IMR-90 (cell line): ENCODE measurements around the gene ZNF764. TPM values are rescaled to one million over a fixed set of nuclear protein-coding genes. Genes with fewer than 3 reads are reported as not detected.

Experiments used
- ATAC-seq: fragments of 200-7000 bp; cut with Tn5 transposase; 2 replicates; pipeline ENCODE4 v1.9.1; 2020; ENCODE audit warnings: low read depth, mild to moderate bottlenecking, moderate library complexity
- BruUV-seq: library from RNA; stranded (reverse); fragments of 400-500 nt; replicated peaks from 2 replicates; lab custom pipeline; 2021; lab: Mats Ljungman, UMichigan
- CTCF ChIA-PET: fragments of 300-600 bp; formaldehyde crosslinking; extraction: SDS; loops from one replicate; lab custom pipeline; 2021; ENCODE audit warnings: antibody characterized with exemption; lab: Yijun Ruan, JAX
- POLR2A ChIA-PET: fragments of 300-600 bp; sonication (Branson Sonifier 250); formaldehyde crosslinking; loops from one replicate; lab custom pipeline; 2022; ENCODE audit warnings: antibody characterized with exemption; ENCODE audit not compliant: unreplicated experiment; lab: Charles Lee
- DNase-seq: peaks from one replicate; pipeline ENCODE4 v3.0.0; 2013
- H2AFZ ChIP-seq: replicated peaks from 2 replicates; pipeline ENCODE3; 2013; ENCODE audit warnings: low read length, mild to moderate bottlenecking; ENCODE audit not compliant: poor library complexity
- H2AK5ac ChIP-seq: 2 replicates; pipeline ENCODE4 v1.6.1; 2013; ENCODE audit warnings: low read depth, low read length, inconsistent platforms
- H2AK9ac ChIP-seq: replicated peaks from 2 replicates; pipeline ENCODE3; 2013; ENCODE audit warnings: mild to moderate bottlenecking, low read depth, low read length, moderate library complexity; ENCODE audit not compliant: poor library complexity
- H2BK120ac ChIP-seq: 2 replicates; pipeline ENCODE4 v1.6.1; 2013; ENCODE audit warnings: low read depth, low read length, inconsistent platforms
- H2BK15ac ChIP-seq: 3 replicates; pipeline ENCODE4 v1.6.1; 2013; ENCODE audit warnings: low read depth, low read length, inconsistent platforms
- H2BK20ac ChIP-seq: 2 replicates; pipeline ENCODE4 v1.6.1; 2013; ENCODE audit warnings: low read depth, mild to moderate bottlenecking, inconsistent platforms, low read length, moderate library complexity
- H2BK5ac ChIP-seq: 2 replicates; pipeline ENCODE4 v1.6.1; 2013; ENCODE audit warnings: mild to moderate bottlenecking, low read depth, low read length, inconsistent platforms; ENCODE audit not compliant: poor library complexity, severe bottlenecking
- H3K14ac ChIP-seq: replicated peaks from 2 replicates; pipeline ENCODE4 v1.6.1; 2013; ENCODE audit warnings: low read depth, low read length, inconsistent platforms
- H3K18ac ChIP-seq: 2 replicates; pipeline ENCODE4 v1.6.1; 2013; ENCODE audit warnings: low read depth, low read length, control low read depth
- H3K23ac ChIP-seq: 2 replicates; pipeline ENCODE4 v1.6.1; 2013; ENCODE audit warnings: low read depth, low read length, inconsistent platforms
- H3K27ac ChIP-seq: 2 replicates; pipeline ENCODE4 v1.5.1; 2013; ENCODE audit warnings: mild to moderate bottlenecking, control low read depth, low read length; ENCODE audit not compliant: insufficient read depth
- H3K27me3 ChIP-seq: 2 replicates; pipeline ENCODE4 v1.6.1; 2013; ENCODE audit warnings: low read length; ENCODE audit not compliant: control insufficient read depth, insufficient read depth
- H3K36me3 ChIP-seq: 2 replicates; pipeline ENCODE4 v1.6.1; 2013; ENCODE audit warnings: low read length, mixed read lengths; ENCODE audit not compliant: control insufficient read depth, insufficient read depth
- H3K4ac ChIP-seq: 2 replicates; pipeline ENCODE4 v1.6.1; 2013; ENCODE audit warnings: low read depth, low read length, inconsistent platforms
- H3K4me1 ChIP-seq: 2 replicates; pipeline ENCODE4 v1.6.1; 2013; ENCODE audit warnings: low read length, mixed read lengths; ENCODE audit not compliant: control insufficient read depth, insufficient read depth
- H3K4me2 ChIP-seq: 2 replicates; pipeline ENCODE4 v1.6.1; 2013; ENCODE audit warnings: low read depth, mild to moderate bottlenecking, control low read depth, low read length, moderate library complexity
- H3K4me3 ChIP-seq: 2 replicates; pipeline ENCODE4 v1.5.1; 2013; ENCODE audit warnings: low read depth, mild to moderate bottlenecking, control low read depth, low read length, moderate library complexity; ENCODE audit not compliant: insufficient read depth
- H3K56ac ChIP-seq: 2 replicates; pipeline ENCODE4 v1.6.1; 2013; ENCODE audit warnings: low read length, inconsistent platforms; ENCODE audit not compliant: insufficient read depth; ENCODE audit errors: extremely low read depth
- H3K79me1 ChIP-seq, 2 experiments: 2 replicates each; pipeline ENCODE4 v1.6.1; 2013; ENCODE audit warnings: low read length in 2 of 2, inconsistent platforms in 1 of 2, low read depth in 1 of 2
- H3K9ac ChIP-seq: 2 replicates; pipeline ENCODE4 v1.6.1; 2013; ENCODE audit warnings: low read depth, low read length, control low read depth
- H3K9me1 ChIP-seq: 2 replicates; pipeline ENCODE4 v1.6.1; 2013; ENCODE audit warnings: low read length, inconsistent platforms; ENCODE audit not compliant: insufficient read depth
- H3K9me3 ChIP-seq: 2 replicates; pipeline ENCODE4 v1.6.1; 2013; ENCODE audit warnings: low read length; ENCODE audit not compliant: control insufficient read depth, insufficient read depth
- H4K20me1 ChIP-seq: 2 replicates; pipeline ENCODE4 v1.6.1; 2013; ENCODE audit warnings: low read length, inconsistent platforms; ENCODE audit not compliant: insufficient read depth
- H4K5ac ChIP-seq: 2 replicates; pipeline ENCODE4 v1.6.1; 2013; ENCODE audit warnings: mild to moderate bottlenecking, low read depth, low read length, control low read depth
- H4K8ac ChIP-seq, 2 experiments: 2 replicates each; pipeline ENCODE4 v1.6.1; 2013; ENCODE audit warnings: low read depth in 2 of 2, low read length in 2 of 2, control low read depth in 1 of 2, inconsistent platforms in 1 of 2
- H4K91ac ChIP-seq: 2 replicates; pipeline ENCODE4 v1.6.1; 2013; ENCODE audit warnings: low read depth, low read length, inconsistent platforms; ENCODE audit not compliant: insufficient read depth
- BHLHE40 ChIP-seq: fragments of 150-350 bp; IDR thresholded peaks from 2 replicates; pipeline ENCODE4 v1.6.1; 2016; ENCODE audit warnings: mild to moderate bottlenecking, low read depth, low read length
- CEBPB ChIP-seq: IDR thresholded peaks from 2 replicates; pipeline ENCODE4 v1.6.1; 2012; ENCODE audit warnings: low read depth, low read length, improper control_type of control experiment
- CHD1 ChIP-seq: IDR thresholded peaks from 2 replicates; pipeline ENCODE4 v1.6.1; 2012; ENCODE audit warnings: low read depth, low read length, improper control_type of control experiment
- CTCF ChIP-seq: conservative IDR thresholded peaks from 2 replicates; pipeline ENCODE4 v1.5.1; 2012; ENCODE audit warnings: mild to moderate bottlenecking, low read depth, low read length, improper control_type of control experiment
- FOS ChIP-seq: fragments of 150-350 bp; IDR thresholded peaks from 2 replicates; pipeline ENCODE4 v1.6.1; 2016; ENCODE audit warnings: low read depth, low read length
- MAFK ChIP-seq: IDR thresholded peaks from 2 replicates; pipeline ENCODE4 v1.6.1; 2012; ENCODE audit warnings: low read depth, low read length, improper control_type of control experiment
- MXI1 ChIP-seq: IDR thresholded peaks from 2 replicates; pipeline ENCODE4 v1.6.1; 2012; ENCODE audit warnings: low read depth, mild to moderate bottlenecking, low read length, moderate library complexity, borderline replicate concordance
- NFE2L2 ChIP-seq: fragments of 150-350 bp; IDR thresholded peaks from 2 replicates; pipeline ENCODE4 v1.6.1; 2016; ENCODE audit warnings: low read depth, mild to moderate bottlenecking, low read length
- RFX5 ChIP-seq: IDR thresholded peaks from 2 replicates; pipeline ENCODE4 v1.8.0; 2012; ENCODE audit warnings: low read depth, mild to moderate bottlenecking, low read length, moderate library complexity
- SMC3 ChIP-seq: fragments of 150-350 bp; IDR thresholded peaks from 2 replicates; pipeline ENCODE4 v1.6.1; 2016; ENCODE audit warnings: low read depth, mild to moderate bottlenecking, antibody characterized with exemption, low read length, moderate library complexity
- WGBS, 2 experiments: methylation state at CpG; one replicate each; pipeline versions ENCODE4 v1.1.5 to v1.1.7; 2013; ENCODE audit warnings: missing lambda C conversion rate in 2 of 2; ENCODE audit not compliant: insufficient read length in 1 of 2; ENCODE audit errors: extremely low coverage in 2 of 2; 5-methylcytosine and 5-hydroxymethylcytosine counted together
- dilution Hi-C: fragments of 300-500 bp; cut with HindIII; formaldehyde crosslinking; loops from one replicate; pipeline ENCODE4 v1.14.3; 2018; ENCODE audit warnings: low sequenced_read_pairs; ENCODE audit not compliant: unreplicated experiment
- in situ Hi-C: fragments of 300-500 bp; cut with MboI; formaldehyde crosslinking; loops from 3 replicates; pipeline ENCODE4 v1.14.3; 2019; ENCODE audit warnings: low sequenced_read_pairs, inconsistent platforms, mixed read lengths
- intact Hi-C: fragments of 100-400 bp; cut with micrococcal nuclease; formaldehyde crosslinking; loops from 2 replicates; pipeline ENCODE4 v1.10.0; 2022
- polyA plus RNA-seq, 3 experiments: library from polyadenylated mRNA; depleted of rRNA; stranded (reverse); fragments of >200 nt; gene quantifications; 2 replicates each; pipeline ENCODE4 v1.2.3, GENCODE V29; 2012; ENCODE audit warnings: low replicate concordance in 1 of 3
- total RNA-seq: library from RNA; depleted of rRNA; stranded (reverse); fragments of >200 nt; gene quantifications from 2 replicates; pipeline ENCODE4 v1.2.3, GENCODE V29; 2012
- TF ChIP-seq, protein P1 (sequence below): fragments of 150-350 bp; IDR thresholded peaks from 2 replicates; pipeline ENCODE4 v1.6.1; 2017; ENCODE audit warnings: mild to moderate bottlenecking, antibody characterized with exemption, low read length, low read depth

ZNF764 gene
- total and polyA plus RNA-seq, 2 of the 4 experiments (the other 2 are of a cell fraction), result 2.2 to 4.6 TPM

DNA sequence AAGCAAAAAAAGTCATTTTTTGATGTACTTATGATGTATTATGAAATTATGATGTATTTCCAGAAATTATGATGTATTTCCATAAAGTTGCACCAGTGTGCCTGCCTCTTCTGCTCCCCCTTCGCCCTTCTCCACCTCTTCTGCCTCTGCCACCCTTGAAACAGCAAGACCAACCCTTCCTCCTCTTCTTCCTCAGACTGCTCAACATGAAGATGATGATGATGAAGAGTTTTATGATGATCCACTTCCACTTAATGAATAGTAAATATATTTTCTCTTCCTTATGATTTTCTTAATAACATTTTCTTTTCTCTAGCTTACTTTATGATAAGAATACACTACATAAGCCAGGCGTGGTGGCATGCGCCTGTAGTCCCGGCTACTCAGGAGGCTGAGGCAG is 34.7 kb upstream of the ZNF764 start:
- Histone ChIP-seq H2BK15ac (no peak overlapping the region), H3K4ac (no peak overlapping the region), H3K14ac (no peak overlapping the region), H3K9me3 (no peaks in the 10 kb centered on the region), H3K4me3 (no peak overlapping the region), H3K9ac (no peak overlapping the region), H3K56ac (no peak overlapping the region), H3K9me1 (no peaks in the 10 kb centered on the region), H2BK5ac (no peak overlapping the region), H2AK5ac (no peak overlapping the region), H4K8ac (no peak overlapping the region), H3K79me1 (no peaks in the 10 kb centered on the region; a peak in 1 of 4 replicates), H2BK120ac (no peak overlapping the region), H3K18ac (no peak overlapping the region), H3K4me1 (no peaks in the 10 kb centered on the region), H3K4me2 (no peak overlapping the region), H2AFZ (no peak overlapping the region), H3K27me3 (no peaks in the 10 kb centered on the region), H3K27ac (no peak overlapping the region), H3K23ac (no peak overlapping the region), H4K91ac (no peak overlapping the region), H2BK20ac (no peak overlapping the region), H4K5ac (no peak overlapping the region), H3K36me3 (no peaks in the 10 kb centered on the region), H2AK9ac (no peak overlapping the region), H4K20me1 (no peaks in the 10 kb centered on the region)
- no peak for ATAC-seq
- WGBS, 2 experiments, result no CpG with 5 or more reads among the region's 4 CpGs
- CTCF ChIA-PET, result interaction anchor here (0.6 kb wide), 1 partner anchor 66 kb away, joined by 3 read pairs; no protein-coding TSS in a partner anchor
- intact Hi-C loops (no loop called here), dilution Hi-C loops (no loop called here), in situ Hi-C loops (no loop called here)
- POLR2A ChIA-PET, result no interaction called here
- no TSS peak for BruUV-seq
- no peak for TF ChIP-seq BHLHE40
- TF ChIP-seq MAFK, result no peak
- no peak for TF ChIP-seq NFE2L2
- no peak for TF ChIP-seq SMC3
- TF ChIP-seq, protein P1, sequence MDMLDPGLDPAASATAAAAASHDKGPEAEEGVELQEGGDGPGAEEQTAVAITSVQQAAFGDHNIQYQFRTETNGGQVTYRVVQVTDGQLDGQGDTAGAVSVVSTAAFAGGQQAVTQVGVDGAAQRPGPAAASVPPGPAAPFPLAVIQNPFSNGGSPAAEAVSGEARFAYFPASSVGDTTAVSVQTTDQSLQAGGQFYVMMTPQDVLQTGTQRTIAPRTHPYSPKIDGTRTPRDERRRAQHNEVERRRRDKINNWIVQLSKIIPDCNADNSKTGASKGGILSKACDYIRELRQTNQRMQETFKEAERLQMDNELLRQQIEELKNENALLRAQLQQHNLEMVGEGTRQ, result no peak
- no peak for TF ChIP-seq MXI1
- no peak for TF ChIP-seq CEBPB
- TF ChIP-seq RFX5, result no peak
- TF ChIP-seq CTCF, result no peak
- no peak for TF ChIP-seq FOS
- TF ChIP-seq CHD1, result no peak
- no peak for DNase-seq
